ENCODE data around the gene INSC.
A peak's percentile ranks its signal among the peaks of the same experiment; 100 is the strongest.

The INSC gene

GRCh38 chr11:15199693-15200092, 85.0 kb downstream of the INSC start:
- DNase-seq (ENCODE audit: low read depth), result peak; percentile 75
- no peak overlapping the region for H3K4me3 ChIP-seq (ENCODE audit: low read length)
- TF ChIP-seq CTCF (IDR thresholded peaks at IDR 0.05; ENCODE audit: insufficient read depth, low read depth, low read length, missing control alignments), result no peak

- H3K4me3 ChIP-seq (ENCODE audit: low read length), result no peak overlapping the region
- DNase-seq (ENCODE audit: low read depth), result no peak
- no peak for TF ChIP-seq CTCF (IDR thresholded peaks at IDR 0.05; ENCODE audit: insufficient read depth, low read depth, low read length, missing control alignments)
Measured at GRCh38 chr11:15200696-15201095, 86.0 kb downstream of the INSC start.

GRCh38 chr11:15201586-15201985, 86.9 kb downstream of the INSC start:
- TF ChIP-seq CTCF (IDR thresholded peaks at IDR 0.05; ENCODE audit: insufficient read depth, low read depth, low read length, missing control alignments), result no peak
- no peak for DNase-seq (ENCODE audit: low read depth)
- H3K4me3 ChIP-seq (ENCODE audit: low read length), result no peak overlapping the region

- H3K4me3 ChIP-seq (ENCODE audit: low read length), result no peak overlapping the region
- DNase-seq (ENCODE audit: low read depth), result no peak
- no peak for TF ChIP-seq CTCF (IDR thresholded peaks at IDR 0.05; ENCODE audit: insufficient read depth, low read depth, low read length, missing control alignments)
Measured at GRCh38 chr11:15202626-15203025, 87.9 kb downstream of the INSC start.

GRCh38 chr11:15204711-15205110, 90.0 kb downstream of the INSC start:
- no peak for TF ChIP-seq CTCF (IDR thresholded peaks at IDR 0.05; ENCODE audit: insufficient read depth, low read depth, low read length, missing control alignments)
- no peak overlapping the region for H3K4me3 ChIP-seq (ENCODE audit: low read length)
- no peak for DNase-seq (ENCODE audit: low read depth)

GRCh38 chr11:15206791-15207190, 92.1 kb downstream of the INSC start:
- TF ChIP-seq CTCF (IDR thresholded peaks at IDR 0.05; ENCODE audit: insufficient read depth, low read depth, low read length, missing control alignments), result no peak
- no peak for DNase-seq (ENCODE audit: low read depth)
- H3K4me3 ChIP-seq (ENCODE audit: low read length), result no peak overlapping the region

- TF ChIP-seq CTCF (IDR thresholded peaks at IDR 0.05; ENCODE audit: insufficient read depth, low read depth, low read length, missing control alignments), result peak; percentile 82
- no peak overlapping the region for H3K4me3 ChIP-seq (ENCODE audit: low read length)
- peak; percentile 69 for DNase-seq (ENCODE audit: low read depth)
Measured at GRCh38 chr11:15208378-15209222, 93.9 kb downstream of the INSC start.

Measured in epithelial cell of esophagus (primary cell).